HG02610 (cell line): ENCODE data around the gene ORMDL3.
A peak's percentile ranks its signal among the peaks of the same experiment; 100 is the strongest.

Source experiments
- ATAC-seq: cut with Tn5 transposase; IDR thresholded peaks from one replicate; pipeline ENCODE4 v1.9.1; 2021; ENCODE audit warnings: mild to moderate bottlenecking, moderate library complexity; ENCODE audit not compliant: unreplicated experiment

The ORMDL3 gene, protein sequence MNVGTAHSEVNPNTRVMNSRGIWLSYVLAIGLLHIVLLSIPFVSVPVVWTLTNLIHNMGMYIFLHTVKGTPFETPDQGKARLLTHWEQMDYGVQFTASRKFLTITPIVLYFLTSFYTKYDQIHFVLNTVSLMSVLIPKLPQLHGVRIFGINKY

DNA sequence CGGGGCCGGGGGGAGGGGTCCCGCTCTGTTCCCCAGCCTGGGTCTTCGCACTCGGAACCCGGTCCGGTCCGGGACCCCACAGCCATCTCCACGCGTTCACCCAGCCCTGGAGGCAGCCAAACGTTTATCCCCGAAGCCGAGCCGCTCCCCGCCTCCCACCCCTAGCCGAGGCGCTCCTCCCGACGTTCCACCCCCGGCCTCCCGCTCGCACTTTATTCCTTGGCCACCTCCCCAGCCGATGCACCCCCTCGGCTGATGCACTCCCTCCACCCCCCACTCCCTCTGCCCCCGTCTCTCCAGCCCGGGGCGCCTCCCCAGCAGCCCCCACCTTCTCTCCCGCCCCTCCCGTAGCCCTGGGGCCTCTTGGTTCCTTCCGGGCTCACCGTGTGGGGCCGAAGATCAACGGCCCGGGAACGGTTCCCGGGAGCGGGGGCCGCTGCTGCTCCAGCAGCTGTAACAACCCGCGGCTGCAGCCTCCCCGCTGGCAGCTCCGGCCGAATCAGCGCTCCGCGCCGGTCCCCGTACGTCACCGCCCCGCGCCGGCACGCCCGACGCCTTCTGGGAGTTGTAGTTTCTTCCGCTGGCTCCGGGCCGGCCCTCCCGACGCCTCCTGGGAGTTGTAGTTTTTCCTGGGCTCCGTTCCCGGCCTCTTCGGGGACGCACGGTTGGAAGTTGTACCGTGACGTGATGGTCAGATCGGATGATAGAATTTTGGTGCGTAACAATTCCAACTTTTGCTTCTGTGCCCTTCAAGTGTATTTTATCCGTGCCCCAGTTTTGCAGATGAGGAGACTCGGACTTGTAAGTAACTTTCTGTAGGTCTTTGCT, at the start of gene ORMDL3, which contains the start of gene LRRC3C:
Gene ORMDL3, minus strand, starts transcription at position 501 of the 828 bp plus-strand sequence. CDS start 3,398 bp downstream, outside the sequence.
Gene LRRC3C, plus strand, starts transcription at position 632 of the 828 bp plus-strand sequence. CDS start 13,792 bp downstream, outside the sequence.
- peak; percentile 54 for ATAC-seq

DNA sequence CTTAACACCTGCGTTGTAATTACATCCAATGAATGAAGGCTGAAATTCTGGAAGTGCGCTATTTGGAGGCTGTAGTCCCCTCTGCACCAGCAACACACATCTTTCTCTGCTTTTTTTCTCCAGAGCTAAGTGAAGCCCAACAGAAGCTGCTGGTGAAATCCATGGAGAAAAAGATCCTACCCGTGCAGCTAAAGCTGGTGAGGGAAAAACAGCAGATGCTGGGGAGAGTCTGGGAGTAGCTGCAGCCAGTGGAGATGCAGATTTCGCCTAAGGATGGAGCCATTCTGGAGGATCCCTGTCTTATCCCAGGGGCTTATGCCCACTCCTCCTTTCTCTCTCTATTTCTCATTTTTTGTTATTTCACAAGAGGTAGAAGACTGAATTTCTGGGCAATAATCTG, 48.4 kb upstream of the ORMDL3 start:
- no peak for ATAC-seq

DNA sequence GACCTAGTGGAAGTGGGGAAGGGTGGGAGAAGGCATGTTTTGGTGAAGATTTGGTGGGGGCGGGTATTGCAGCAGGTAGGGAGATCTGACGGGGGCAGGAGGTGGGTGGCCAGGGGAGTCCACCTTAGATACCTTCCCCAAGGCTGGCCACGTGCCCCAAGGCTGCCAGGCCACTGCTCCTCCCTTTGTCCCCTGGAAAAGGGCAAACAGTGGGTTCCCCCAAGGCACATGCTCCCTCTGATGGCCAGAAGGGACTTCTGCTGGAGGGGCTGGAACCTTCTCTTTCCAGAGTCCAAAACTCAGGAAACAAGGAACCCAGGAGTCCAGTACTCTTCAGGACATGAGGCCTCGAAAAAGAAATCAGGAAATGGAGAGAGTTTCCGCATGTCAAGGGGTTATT, 47.0 kb upstream of the ORMDL3 start:
- ATAC-seq = no peak

DNA sequence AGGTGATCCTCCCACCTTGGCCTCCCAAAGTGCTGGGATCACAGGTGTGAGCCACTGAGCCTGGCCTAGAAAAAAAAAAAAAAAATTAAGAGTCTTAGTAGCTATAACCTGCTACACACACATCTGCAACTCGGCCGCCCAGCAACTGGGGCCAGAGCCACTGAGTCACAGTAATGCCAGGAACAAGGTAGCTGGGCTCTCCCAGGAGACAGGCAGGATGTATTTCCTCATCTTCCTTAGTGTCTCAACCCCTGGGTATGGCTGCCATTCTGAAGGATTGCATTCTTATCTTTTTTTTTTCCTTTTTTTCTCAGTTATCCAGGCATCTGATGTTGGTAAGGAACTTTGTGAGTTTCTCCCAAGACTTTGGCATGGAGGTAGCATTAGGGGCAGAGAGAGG, 46.1 kb upstream of the ORMDL3 start:
- ATAC-seq = no peak

DNA sequence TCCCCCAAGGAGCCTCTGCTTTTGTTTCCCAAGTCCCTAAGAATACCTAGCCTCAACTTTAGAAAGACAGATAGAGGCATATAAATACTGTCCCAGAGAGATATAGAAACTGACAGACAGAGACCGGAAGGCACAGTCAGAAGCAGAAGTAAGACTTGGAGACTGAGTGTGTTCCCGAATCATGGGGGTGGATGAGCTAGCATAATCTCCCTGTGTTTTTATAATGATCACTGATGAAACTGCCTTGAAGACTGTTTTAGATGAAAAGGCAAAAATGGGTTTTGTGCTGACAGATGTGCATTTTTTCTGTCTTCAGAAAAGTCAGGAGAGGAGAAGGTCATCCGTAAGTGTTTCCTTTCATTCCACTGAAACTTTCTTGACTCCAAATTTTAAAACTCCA, 44.9 kb upstream of the ORMDL3 start:
- no peak for ATAC-seq

DNA sequence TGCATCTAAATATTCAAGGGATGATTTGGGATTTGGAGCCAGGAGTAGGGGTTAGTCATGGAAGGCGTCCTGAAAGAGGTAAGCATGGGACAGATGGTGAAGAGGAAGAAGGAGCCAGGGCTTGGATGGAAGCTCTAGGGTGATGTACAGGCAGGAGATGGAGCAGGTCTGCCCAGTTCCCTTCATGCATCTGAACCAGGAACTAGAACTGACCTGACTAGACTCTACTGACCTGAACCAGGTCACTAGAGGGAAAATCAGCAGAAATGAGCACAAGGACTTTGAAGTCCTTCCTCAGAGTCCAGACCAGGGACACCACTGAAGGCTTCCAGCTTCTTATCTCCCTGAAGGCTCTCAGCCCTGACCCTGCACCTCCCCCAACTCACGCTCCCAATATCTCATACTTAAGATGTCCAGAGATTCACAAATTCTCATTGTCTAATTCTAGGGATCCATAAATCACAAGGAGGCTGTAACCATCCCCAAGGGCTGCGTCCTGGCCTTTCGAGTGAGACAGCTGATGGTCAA, 43.7 kb upstream of the ORMDL3 start:
- no peak for ATAC-seq

DNA sequence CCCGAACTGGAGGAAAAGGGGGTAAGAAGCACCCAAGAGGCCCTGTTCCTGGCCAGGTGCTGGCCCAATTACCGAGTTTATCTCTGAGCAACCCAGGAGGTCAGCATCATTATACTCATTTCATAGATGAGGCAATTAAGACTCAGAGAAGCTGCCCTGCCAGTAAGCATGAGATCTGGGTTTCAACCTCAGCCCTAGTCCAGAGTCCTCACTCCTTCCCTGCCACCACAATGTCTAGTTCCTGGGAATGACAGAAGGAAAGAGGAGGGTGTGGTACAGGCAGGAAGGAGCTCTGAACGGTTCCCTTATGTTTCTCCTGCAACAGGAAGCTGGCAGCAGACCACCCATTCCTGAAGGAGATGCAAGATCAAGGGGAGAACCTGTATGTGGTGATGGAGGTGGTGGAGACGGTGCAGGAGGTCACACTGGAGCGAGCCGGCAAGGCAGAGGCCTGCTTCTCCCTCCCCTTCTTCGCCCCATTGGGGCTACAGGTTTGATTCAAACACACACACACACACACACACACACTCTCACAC, 42.8 kb upstream of the ORMDL3 start:
- no peak for ATAC-seq

DNA sequence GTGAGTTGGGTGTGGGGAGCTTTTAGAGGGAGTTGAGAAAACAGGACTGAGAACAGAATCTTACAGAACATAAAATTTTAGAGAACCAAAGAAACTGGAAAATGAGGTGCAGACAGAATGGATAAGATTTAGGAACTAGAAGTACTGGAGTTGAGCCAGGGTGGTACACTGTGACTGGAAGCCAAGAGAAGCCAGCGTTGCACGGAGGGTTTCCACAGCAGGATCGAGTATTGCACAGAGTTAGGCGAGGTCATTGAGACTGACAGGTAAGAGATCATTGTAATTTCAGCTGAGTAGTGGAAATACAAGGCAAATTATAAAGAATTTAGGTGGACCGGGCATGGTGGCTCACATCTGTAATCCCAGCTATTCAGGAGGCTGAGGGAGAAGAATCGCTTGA, 42.0 kb upstream of the ORMDL3 start:
- no peak for ATAC-seq

DNA sequence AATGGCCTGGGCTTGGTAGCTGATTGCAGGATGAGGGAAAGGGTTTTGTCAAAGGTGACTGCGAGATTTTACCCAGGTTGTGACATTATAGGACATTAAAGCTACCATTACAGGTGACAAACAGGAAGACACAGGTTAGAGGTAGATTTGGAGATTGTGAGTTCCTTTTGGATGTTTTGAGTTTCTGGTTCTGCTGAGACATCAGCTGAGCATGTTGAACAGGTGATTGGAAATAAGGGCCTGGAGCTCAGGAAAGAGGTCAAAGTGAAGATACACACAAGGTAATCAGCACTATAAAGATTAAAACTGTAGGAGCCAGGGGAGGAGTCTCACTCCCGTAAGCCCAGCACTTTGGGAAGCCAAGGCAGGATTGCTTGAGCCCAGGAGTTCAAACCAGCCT, 41.4 kb upstream of the ORMDL3 start:
- no peak for ATAC-seq

DNA sequence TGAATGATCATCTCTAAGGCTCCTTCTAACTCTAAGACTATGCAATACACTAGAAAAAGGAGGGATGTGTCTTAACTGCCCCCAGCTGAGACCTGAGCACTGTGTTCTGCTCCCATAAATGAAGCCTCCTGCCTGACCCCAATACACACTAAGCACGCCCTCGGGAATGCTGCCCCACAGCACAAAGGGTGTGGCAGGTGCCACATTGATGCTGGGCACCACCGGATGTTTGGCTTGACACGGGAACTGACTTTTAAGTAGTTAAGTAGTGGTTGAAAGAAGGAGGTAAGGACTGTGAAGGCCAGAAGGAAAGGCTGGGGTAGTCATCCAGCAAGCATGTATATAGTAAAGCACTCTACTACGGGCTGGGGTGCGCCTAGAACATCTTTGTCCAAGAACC, 39.4 kb upstream of the ORMDL3 start:
- no peak for ATAC-seq

DNA sequence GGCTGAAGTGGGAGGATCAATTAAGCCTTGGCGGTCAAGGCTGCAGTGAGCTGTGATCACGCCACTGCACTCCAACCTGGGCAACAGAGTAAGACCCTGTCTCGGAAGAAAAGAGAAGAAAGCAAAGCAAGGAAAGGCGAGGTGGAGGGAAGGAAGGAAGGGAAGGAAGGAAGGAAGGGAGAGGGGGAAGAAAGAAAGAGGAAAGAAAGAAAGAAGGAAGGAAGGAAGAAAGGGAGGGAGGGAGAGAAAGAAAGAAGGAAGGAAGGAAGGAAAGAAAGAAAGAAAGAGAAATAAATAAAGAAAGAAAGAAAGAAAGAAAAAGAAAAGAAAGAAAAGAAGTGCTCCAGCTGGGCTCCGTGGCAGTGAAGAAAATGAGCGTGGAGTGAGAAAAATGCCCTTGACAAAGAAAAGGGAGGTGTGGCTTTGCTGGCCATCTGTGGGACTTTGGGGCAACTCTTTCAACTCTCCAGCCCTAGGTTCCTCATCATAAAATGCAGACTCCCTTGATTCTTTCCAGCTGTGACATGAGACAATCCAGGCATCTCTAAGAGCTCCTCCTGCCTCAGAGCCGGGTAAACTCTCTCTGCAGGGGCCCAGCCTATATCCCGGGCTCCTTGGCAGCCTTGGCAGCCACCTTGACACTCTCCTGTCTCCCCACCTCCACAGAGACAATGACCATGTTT, 37.8 kb upstream of the ORMDL3 start:
- ATAC-seq = no peak

DNA sequence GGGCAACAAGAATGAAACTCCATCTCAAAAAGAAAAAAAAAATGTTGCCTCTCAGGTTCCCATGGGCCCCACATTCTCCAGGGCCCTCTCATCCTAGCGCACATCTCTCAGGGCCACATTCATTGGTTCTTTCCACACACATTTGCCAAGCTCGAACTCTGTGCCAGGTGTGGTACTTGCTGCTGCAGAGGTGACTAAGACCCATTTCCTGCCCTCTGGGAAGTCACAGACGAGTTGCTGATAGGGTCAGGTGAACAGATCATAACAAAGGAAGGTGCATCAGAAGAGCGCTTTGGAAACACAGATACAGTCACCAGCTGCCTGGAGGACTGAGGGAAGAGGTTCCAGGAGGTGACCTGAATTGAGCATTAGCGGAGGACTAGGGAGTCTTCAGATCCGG, 36.4 kb upstream of the ORMDL3 start:
- no peak for ATAC-seq

DNA sequence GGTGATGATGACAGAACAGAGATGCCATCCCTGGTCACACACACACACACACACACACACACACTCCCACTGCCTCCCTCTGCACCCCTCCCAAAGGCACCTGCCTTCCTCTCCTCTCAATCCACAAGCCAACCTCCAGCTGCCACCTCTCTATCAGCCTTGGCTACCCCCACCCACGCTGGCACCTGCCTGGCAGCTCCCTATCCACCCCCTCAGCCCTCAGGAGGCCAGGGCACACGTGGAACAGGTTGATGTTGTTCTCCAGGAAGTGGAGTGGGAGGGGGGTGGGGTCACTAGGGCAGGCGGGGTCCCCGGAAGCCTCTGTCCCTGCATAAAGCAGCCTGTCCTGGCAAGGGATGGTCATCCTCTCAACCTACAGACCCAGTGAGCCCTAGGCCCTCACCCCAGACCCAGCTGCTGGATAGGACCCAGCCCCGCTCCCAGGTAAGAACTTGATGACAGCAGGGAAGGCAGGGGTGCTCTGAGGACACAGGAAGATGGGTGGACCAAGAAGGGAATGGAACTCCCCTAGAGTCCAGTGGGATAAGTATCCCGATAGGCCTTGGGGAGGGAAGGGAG, 35.3 kb upstream of the ORMDL3 start, which contains the start of gene GSDMA:
Gene GSDMA, plus strand, starts transcription at position 363 of the 579 bp plus-strand sequence. CDS start 2,684 bp downstream, outside the sequence.
- no peak for ATAC-seq

DNA sequence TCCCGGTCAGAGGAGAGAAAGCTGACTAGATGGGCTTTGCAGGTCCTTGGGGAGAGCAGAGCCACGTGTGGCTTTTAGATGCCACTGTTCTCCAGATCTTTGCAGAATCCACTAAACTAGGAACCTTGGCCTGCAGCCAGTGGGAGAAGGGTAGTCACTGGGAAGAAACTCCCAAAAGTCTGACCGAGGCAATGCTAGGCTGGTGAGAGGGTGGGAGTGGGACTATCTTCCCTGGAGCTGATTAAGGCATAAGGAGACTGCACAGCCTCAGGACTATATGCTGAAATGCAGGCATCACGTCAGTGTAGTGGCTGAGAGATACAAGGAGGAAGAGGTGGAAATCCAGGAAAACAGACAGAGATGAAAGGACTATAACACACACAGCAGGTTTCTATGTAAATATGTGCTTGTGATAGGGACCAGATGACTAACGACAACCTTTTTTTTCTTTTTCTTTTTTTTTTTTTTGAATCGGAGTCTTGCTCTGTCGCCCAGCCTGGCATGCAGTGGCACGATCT, 33.2 kb upstream of the ORMDL3 start:
- no peak for ATAC-seq

DNA sequence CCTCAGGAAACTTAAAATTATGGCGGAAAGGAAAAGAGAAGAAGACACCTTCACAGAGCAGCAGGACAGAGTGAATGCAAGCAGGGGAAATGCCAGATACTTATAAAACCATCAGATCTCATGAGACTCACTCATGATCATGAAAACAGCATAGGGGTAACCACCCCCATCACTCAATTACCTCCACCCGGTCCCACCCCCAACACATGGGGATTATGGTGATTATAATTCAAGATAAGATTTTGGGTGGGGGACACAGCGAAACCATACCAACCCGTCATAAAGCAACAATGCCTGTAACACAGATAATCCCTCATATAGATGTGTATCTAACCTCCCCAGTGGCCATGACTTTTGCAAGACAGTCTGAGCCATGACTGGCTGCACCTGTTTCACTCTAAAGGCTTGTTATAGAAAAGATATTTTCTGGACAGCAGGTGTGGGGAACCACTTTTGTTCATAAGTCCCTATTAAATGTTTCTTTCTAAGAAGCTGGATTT, 28.4 kb upstream of the ORMDL3 start:
- ATAC-seq = no peak

DNA sequence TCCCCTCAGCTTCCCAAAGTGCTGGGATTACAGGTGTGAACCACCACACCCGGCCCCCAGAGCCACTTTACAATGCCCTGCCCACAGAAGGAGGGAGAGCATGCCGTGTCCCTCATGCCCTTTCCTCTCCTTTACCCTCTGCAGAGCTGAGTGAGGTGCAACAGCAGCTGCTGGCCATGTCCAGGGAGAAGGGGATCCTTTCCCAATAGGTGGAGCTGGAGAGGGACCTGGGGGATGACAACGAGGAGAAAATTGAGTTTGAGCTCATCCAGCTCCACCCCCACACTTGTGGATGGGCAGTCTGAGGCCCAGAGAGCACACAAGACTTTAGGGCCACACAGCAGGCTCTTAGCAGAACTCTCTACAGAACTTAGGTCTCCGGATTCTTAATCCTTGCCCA, 27.5 kb upstream of the ORMDL3 start:
- ATAC-seq = no peak

DNA sequence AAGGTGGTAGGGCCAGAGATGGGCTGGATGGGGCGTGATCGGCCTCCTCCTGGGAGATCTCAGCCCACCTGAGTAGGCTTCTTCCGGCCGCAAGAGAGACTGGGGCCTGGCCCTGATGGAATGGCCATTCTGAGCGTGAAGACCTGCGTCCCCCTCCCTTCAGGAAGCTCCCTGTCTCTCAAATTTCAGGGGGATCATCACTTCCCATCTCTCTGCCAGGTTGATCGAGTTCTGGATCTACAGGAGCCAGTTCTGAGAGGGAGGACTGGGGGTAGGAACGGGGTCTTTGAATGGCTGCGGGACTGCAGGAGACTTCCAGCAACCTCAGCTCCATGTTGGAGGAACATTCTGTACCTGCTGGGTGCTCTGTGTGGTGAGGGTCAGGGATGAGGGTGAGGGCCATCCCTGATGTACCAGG, 26.1 kb upstream of the ORMDL3 start:
- no peak for ATAC-seq

DNA sequence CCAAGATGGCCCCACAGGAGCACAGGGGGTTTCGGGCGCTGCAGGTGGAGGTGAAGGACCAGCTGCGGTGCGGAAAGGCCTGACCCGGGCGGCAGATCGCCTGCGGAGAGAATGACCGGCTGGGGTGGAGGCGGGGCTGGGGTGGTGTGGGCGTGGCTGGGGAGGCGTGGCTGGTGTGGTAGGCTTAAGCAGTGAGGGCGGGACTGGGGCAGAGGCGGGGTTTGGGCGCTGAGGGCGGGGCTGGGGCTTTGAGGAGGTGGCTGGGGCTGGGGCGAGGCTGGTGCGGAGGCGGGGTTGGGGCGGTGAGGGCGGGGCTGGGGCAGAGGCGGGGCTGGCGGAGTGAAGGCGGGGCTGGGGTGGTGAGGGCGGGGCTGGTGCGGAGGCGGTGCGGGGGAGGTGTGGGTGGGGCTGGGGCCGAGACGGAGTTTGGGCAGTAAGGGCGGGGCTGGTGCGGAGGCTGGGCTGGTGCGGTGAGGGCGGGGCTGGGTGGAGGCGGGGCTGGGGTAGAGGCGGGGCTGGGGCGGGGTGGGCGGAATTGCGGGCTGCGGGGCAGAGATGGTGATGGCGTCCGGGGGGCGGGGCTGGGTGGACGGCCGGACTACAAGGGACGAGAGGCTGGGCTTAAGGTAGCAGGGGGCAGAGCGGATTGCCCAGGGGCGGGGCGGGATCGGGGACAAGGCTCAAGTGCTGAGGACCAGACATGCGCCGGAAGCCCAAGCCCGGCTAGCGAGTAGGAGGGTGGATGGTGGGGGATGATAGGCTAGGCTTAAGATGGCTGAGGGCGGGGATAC, 25.5 kb upstream of the ORMDL3 start:
- ATAC-seq = peak; percentile 76

DNA sequence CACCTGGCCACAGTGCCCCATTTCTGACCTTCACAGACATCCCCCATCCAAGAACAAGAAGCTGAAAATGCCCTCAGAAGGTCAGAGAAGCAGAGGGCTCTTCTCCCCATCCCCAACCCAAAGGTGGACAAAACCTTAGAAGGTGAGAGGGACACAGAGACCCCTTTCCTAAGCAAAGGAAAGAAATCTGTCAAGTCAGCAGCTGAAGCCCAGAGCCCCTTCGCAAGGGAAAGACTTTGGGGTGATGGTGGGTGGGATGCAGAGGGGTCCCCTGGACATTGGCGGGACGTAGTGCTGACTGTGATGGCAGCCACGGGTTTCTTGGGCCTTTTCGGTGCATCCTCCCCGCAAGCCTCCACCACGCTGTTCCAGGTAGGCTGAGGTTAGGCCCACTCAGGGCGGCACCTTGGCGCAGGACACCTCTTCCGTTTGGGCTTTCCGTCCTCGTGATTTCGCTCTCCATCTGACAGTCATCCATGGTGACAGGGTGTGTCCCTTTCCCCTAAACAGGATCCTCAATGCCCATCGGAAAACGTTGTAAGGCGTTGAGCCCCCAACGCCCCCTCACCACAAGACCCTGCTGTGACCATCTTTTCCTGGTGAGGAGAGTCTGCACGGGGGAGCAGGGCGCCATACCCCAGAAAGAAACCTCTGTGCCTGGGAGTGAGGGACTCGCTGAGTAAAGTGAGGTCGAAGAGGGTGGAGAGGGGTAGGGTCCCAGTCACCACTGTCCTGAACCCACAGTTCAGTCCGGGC, 24.7 kb upstream of the ORMDL3 start:
- no peak for ATAC-seq
